Ascending aorta (tissue), 2 donors: ENCODE measurements around the gene GORASP1. TPM values are rescaled to one million over a fixed set of nuclear protein-coding genes. Genes with fewer than 3 reads are reported as not detected.

Experiments
- DNase-seq, 2 donors: peaks; one replicate each; pipeline ENCODE4 v3.0.0-alpha.2; 2019; ENCODE audit warnings: low spot score in 2 of 2
- H3K27ac ChIP-seq, 2 donors: fragments of 200-600 bp; sonication (generic); one replicate each; pipeline ENCODE4 v1.5.1; 2016 to 2017; ENCODE audit warnings: mild to moderate bottlenecking in 1 of 2
- H3K27me3 ChIP-seq: fragments of 200-600 bp; sonication (generic); one replicate; pipeline ENCODE4 v1.5.1; 2017
- H3K36me3 ChIP-seq, 2 donors: fragments of 200-600 bp; sonication (generic); one replicate each; pipeline ENCODE4 v1.5.1; 2016
- H3K4me1 ChIP-seq, 2 donors: fragments of 200-600 bp; sonication (generic); one replicate each; pipeline ENCODE4 v1.5.1; 2016 to 2017; ENCODE audit warnings: mild to moderate bottlenecking in 1 of 2
- H3K4me3 ChIP-seq, 2 donors: fragments of 200-600 bp; sonication (generic); one replicate each; pipeline ENCODE4 v1.5.1; 2016 to 2017; ENCODE audit warnings: mild to moderate bottlenecking in 1 of 2
- H3K9me3 ChIP-seq, 2 donors: fragments of 200-600 bp; sonication (generic); one replicate each; pipeline ENCODE4 v1.5.1; 2016
- CTCF ChIP-seq, 3 experiments: fragments of 200-600 bp in 2 of 3; fragments of 450-650 bp in 1 of 3; sonication (generic) in 2 of 3; IDR thresholded peaks; one replicate each; pipeline ENCODE4 v1.5.1; 2016 to 2019; ENCODE audit warnings: antibody characterized with exemption in 3 of 3, mild to moderate bottlenecking in 1 of 3, moderate library complexity in 1 of 3
- intact Hi-C: fragments of 100-400 bp; cut with DNase I; formaldehyde crosslinking; loops from one replicate; pipeline ENCODE4 v1.15.1; 2023
- total RNA-seq: library from RNA; depleted of rRNA; stranded (reverse); fragments of >200 nt; gene quantifications from one replicate; pipeline ENCODE4 v1.1.0, GENCODE V29; 2016

The GORASP1 gene
- total RNA-seq, 1 donor from 2014 or later: 186 TPM

GRCh38 chr3:39143051-39143885, 35.8 kb upstream of the GORASP1 start:
- TF ChIP-seq CTCF (IDR thresholded peaks at IDR 0.05): no peak
- H3K4me1 ChIP-seq: peaks cover 36 to 53% of the 10 kb centered on the region in 2 donors
- no peak overlapping the region for H3K27ac ChIP-seq
- no peaks in the 10 kb centered on the region for H3K9me3 ChIP-seq
- H3K27me3 ChIP-seq: no peaks in the 10 kb centered on the region
- no peak overlapping the region for H3K4me3 ChIP-seq
- intact Hi-C loops: no loop called here
- peaks cover 56 to 64% of the 10 kb centered on the region in 2 donors for H3K36me3 ChIP-seq
- DNase-seq: no peak

DNA sequence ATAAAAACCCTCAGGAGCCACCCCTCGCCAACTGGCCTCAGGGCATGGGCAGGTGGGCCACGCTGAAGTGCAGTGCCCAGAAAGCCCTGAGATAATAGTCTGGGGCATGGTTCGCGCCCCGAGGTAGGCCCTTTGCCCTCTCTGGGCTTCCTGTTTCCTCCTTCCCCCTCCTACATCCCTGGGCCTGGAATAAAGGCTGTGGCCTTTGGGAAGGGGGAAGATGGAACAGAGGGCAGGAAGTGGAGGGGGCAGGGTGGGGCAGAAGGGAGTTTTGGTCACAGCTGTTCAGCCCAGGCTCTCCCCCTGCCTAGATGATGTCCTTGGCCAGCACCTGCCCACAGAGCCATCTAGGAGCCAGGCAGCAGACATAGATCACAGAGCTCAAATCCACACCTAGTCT, 34.6 kb upstream of the GORASP1 start:
- no peak for TF ChIP-seq CTCF (IDR thresholded peaks at IDR 0.05)
- intact Hi-C loops: no loop called here
- DNase-seq: no peak
- Histone ChIP-seq H3K27ac (peak overlapping the region; percentile 20 to 32), H3K4me1 (peaks cover 28 to 42% of the 10 kb centered on the region in 2 donors), H3K36me3 (peaks cover 60 to 70% of the 10 kb centered on the region in 2 donors), H3K27me3 (no peaks in the 10 kb centered on the region), H3K4me3 (no peak overlapping the region), H3K9me3 (no peaks in the 10 kb centered on the region)

GRCh38 chr3:39141171-39141995, 34.0 kb upstream of the GORASP1 start:
- no peak for DNase-seq
- H3K9me3 ChIP-seq: no peaks in the 10 kb centered on the region
- H3K4me1 ChIP-seq: peaks cover 23 to 36% of the 10 kb centered on the region in 2 donors
- no peak overlapping the region for H3K4me3 ChIP-seq
- no peak for TF ChIP-seq CTCF (IDR thresholded peaks at IDR 0.05)
- intact Hi-C loops: loop anchor here (1.0 kb wide), 1 partner anchor 33 kb away; no protein-coding TSS in a partner anchor
- peaks cover 59 to 71% of the 10 kb centered on the region in 2 donors for H3K36me3 ChIP-seq
- H3K27me3 ChIP-seq: no peaks in the 10 kb centered on the region
- peak overlapping the region; percentile 20 to 32 for H3K27ac ChIP-seq

- Histone ChIP-seq H3K27ac (peak overlapping the region; percentile 3 to 4), H3K4me1 (peaks cover 17 to 29% of the 10 kb centered on the region in 2 donors), H3K9me3 (no peaks in the 10 kb centered on the region), H3K36me3 (peaks cover 50 to 62% of the 10 kb centered on the region in 2 donors), H3K27me3 (no peaks in the 10 kb centered on the region), H3K4me3 (no peak overlapping the region)
- DNase-seq: no peak
- TF ChIP-seq CTCF (IDR thresholded peaks at IDR 0.05): no peak
- intact Hi-C loops: no loop called here
These were observed 33.0 kb upstream of the GORASP1 start for GRCh38 chr3:39140341-39140971.

DNA sequence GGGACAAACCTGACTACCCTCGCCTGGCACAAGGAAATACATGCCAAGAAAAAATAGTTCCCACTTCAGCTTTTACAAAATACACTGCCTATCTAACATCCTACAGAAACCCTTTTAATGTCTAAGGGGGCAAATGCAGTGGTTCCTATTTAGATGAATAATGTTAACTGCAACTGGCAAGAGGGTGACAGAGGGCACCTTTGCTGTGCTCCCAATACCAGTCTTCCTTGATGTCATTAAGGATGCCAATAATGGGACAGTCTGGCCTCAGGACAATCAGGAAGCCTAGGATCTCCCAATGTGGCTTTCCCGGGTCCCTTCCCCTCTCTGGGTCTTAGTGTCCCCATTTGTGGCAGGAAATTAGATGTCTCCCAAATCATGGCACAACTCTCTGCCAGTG, 32.0 kb upstream of the GORASP1 start:
- Histone ChIP-seq H3K27me3 (no peaks in the 10 kb centered on the region), H3K4me1 (peaks cover 17 to 29% of the 10 kb centered on the region in 2 donors), H3K4me3 (no peak overlapping the region), H3K36me3 (peaks cover 40 to 55% of the 10 kb centered on the region in 2 donors), H3K27ac (peak overlapping the region; percentile 12 to 24), H3K9me3 (no peaks in the 10 kb centered on the region)
- intact Hi-C loops: loop anchor here (10.0 kb wide), 1 partner anchor 45 kb away; no protein-coding TSS in a partner anchor
- DNase-seq: no peak
- no peak for TF ChIP-seq CTCF (IDR thresholded peaks at IDR 0.05)
